Measurements from ENCODE around the gene PDE7B. TPM values are rescaled to one million over a fixed set of nuclear protein-coding genes. Genes with fewer than 3 reads are reported as not detected.

Gene PDE7B
- total and polyA plus RNA-seq, 2 donors (not counting 1 experiment from before 2014, with no cell fraction given): 7.9 to 21.5 TPM

DNA sequence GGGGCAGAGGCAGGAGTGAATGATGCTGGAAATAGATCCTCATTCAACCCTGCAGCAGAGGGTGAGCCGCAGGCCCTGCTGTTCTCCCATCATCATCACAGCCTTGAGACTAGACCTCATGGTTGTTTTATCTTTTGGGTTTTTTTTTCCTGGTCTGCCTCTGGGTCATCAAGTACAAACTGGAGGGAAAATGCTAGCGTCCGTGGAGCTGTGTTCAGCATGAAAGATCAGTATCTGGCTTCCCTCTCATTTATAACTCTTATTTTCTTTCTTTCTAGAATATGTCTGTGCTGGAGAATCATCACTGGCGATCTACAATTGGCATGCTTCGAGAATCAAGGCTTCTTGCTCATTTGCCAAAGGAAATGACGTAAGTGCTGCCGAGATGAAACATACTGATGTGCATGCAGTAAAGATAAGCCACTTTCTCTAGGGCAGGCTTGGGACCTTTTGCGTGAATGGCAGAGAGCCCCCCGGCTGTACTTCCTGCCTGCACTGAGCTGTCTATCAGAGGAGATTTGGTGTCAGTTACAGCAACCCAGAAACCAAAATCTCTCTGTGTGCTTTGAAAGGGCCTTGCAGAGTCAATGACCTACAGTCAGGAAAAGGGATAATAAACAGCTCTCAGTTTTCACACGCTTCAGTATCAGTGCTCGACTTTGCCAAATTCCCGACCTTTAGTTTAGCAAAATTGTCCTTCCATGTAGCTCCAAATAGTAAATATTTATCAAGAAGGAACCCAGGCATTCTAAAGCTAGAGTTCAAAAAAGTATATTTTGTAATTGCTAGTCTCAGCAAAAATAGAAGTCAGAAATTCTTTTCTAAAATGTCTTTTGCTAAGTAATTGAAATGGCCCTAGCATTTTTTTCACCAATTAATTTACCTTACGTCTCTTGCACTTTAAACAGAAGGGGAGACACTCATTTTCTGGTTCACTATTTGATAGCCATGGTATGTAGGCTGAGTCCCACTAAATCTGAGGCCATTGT is 322.3 kb downstream of the PDE7B start:
- Histone ChIP-seq H3K36me3 (ENCODE audit: control insufficient read depth, insufficient read depth, low read length) (no peaks in the 10 kb centered on the region), H3K27ac (ENCODE audit: insufficient read depth, low read length) (peak overlapping the region; percentile 58), H3K79me2 (ENCODE audit: control insufficient read depth, insufficient read depth, low read length) (no peaks in the 10 kb centered on the region), H4K20me1 (ENCODE audit: control insufficient read depth, extremely low read depth, insufficient read depth, low read length) (no peaks in the 10 kb centered on the region), H2AFZ (ENCODE audit: low read length) (peak overlapping the region; percentile 0), H3K4me3 (replicated peaks in 1 of 4; ENCODE audit: control extremely low read depth in 1 of 4, insufficient read depth in 1 of 4, low read depth in 3 of 4, low read length in 4 of 4) (no peak overlapping the region), H3K9ac (ENCODE audit: insufficient read depth, low read length) (no peak overlapping the region), H3K4me1 (ENCODE audit: control insufficient read depth, extremely low read depth, insufficient read depth, low read length) (no peaks in the 10 kb centered on the region), H3K4me2 (ENCODE audit: extremely low read depth, insufficient read depth, low read length) (peak overlapping the region; percentile 3), H3K27me3 (ENCODE audit: control insufficient read depth, insufficient read depth, low read length) (no peaks in the 10 kb centered on the region), H3K9me3 (ENCODE audit: control insufficient read depth, insufficient read depth, low read depth, low read length) (no peaks in the 10 kb centered on the region)
- no peak for TF ChIP-seq EZH2 (IDR thresholded peaks at IDR 0.05; ENCODE audit: low read length, missing control alignments)
- TF ChIP-seq, protein P1, sequence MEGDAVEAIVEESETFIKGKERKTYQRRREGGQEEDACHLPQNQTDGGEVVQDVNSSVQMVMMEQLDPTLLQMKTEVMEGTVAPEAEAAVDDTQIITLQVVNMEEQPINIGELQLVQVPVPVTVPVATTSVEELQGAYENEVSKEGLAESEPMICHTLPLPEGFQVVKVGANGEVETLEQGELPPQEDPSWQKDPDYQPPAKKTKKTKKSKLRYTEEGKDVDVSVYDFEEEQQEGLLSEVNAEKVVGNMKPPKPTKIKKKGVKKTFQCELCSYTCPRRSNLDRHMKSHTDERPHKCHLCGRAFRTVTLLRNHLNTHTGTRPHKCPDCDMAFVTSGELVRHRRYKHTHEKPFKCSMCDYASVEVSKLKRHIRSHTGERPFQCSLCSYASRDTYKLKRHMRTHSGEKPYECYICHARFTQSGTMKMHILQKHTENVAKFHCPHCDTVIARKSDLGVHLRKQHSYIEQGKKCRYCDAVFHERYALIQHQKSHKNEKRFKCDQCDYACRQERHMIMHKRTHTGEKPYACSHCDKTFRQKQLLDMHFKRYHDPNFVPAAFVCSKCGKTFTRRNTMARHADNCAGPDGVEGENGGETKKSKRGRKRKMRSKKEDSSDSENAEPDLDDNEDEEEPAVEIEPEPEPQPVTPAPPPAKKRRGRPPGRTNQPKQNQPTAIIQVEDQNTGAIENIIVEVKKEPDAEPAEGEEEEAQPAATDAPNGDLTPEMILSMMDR (conservative IDR thresholded peaks at IDR 0.05 in 1 of 2, IDR thresholded peaks at IDR 0.05 in 1 of 2; ENCODE audit: low read depth in 1 of 2, low read length in 2 of 2): no peak
- DNase-seq (ENCODE audit: low read depth in 2 of 2): peak; percentile 26 to 92

DNA sequence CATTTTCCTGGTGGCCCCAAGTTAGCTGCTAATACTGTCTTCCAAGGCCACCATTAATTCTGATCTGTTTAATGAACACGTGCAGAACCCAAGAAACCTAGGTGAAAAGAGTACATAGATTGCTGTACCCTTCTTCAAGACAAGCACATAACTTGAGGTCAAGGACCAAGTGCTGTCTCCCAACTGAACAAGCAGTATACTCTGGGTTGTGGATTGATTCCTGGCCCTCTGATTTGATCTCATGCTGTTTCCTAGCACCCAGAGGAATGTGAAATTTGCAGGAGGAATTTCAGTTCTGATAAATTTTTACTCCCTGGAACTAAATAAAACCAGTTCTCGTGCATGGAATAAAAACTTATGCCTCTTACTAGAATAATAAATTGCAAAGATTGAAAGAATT is 323.0 kb downstream of the PDE7B start:
- DNase-seq (ENCODE audit: low read depth in 2 of 2): no peak
- H3K9ac ChIP-seq (ENCODE audit: insufficient read depth, low read length): no peak overlapping the region
- H2AFZ ChIP-seq (ENCODE audit: low read length): no peak overlapping the region
- no peak for TF ChIP-seq EZH2 (IDR thresholded peaks at IDR 0.05; ENCODE audit: low read length, missing control alignments)
- TF ChIP-seq, protein P1 (conservative IDR thresholded peaks at IDR 0.05 in 1 of 2, IDR thresholded peaks at IDR 0.05 in 1 of 2; ENCODE audit: low read depth in 1 of 2, low read length in 2 of 2): no peak
- no peaks in the 10 kb centered on the region for H3K36me3 ChIP-seq (ENCODE audit: control insufficient read depth, insufficient read depth, low read length)
- no peak overlapping the region for H3K4me2 ChIP-seq (ENCODE audit: extremely low read depth, insufficient read depth, low read length)
- H3K9me3 ChIP-seq (ENCODE audit: control insufficient read depth, insufficient read depth, low read depth, low read length): no peaks in the 10 kb centered on the region
- H3K4me3 ChIP-seq (replicated peaks in 1 of 4; ENCODE audit: control extremely low read depth in 1 of 4, insufficient read depth in 1 of 4, low read depth in 3 of 4, low read length in 4 of 4): no peak overlapping the region
- no peak overlapping the region for H3K27ac ChIP-seq (ENCODE audit: insufficient read depth, low read length)
- H3K27me3 ChIP-seq (ENCODE audit: control insufficient read depth, insufficient read depth, low read length): no peaks in the 10 kb centered on the region
- H3K4me1 ChIP-seq (ENCODE audit: control insufficient read depth, extremely low read depth, insufficient read depth, low read length): no peaks in the 10 kb centered on the region
- no peaks in the 10 kb centered on the region for H3K79me2 ChIP-seq (ENCODE audit: control insufficient read depth, insufficient read depth, low read length)
- H4K20me1 ChIP-seq (ENCODE audit: control insufficient read depth, extremely low read depth, insufficient read depth, low read length): no peaks in the 10 kb centered on the region

GRCh38 chr6:136175873-136176272 is 324.4 kb downstream of the PDE7B start:
- H3K79me2 ChIP-seq (ENCODE audit: control insufficient read depth, insufficient read depth, low read length): no peaks in the 10 kb centered on the region
- H2AFZ ChIP-seq (ENCODE audit: low read length): no peak overlapping the region
- H3K4me1 ChIP-seq (ENCODE audit: control insufficient read depth, extremely low read depth, insufficient read depth, low read length): no peaks in the 10 kb centered on the region
- DNase-seq (ENCODE audit: low read depth in 2 of 2): no peak
- H3K36me3 ChIP-seq (ENCODE audit: control insufficient read depth, insufficient read depth, low read length): no peaks in the 10 kb centered on the region
- no peaks in the 10 kb centered on the region for H3K27me3 ChIP-seq (ENCODE audit: control insufficient read depth, insufficient read depth, low read length)
- H4K20me1 ChIP-seq (ENCODE audit: control insufficient read depth, extremely low read depth, insufficient read depth, low read length): no peaks in the 10 kb centered on the region
- no peak for TF ChIP-seq EZH2 (IDR thresholded peaks at IDR 0.05; ENCODE audit: low read length, missing control alignments)
- TF ChIP-seq, protein P1 (conservative IDR thresholded peaks at IDR 0.05 in 1 of 2, IDR thresholded peaks at IDR 0.05 in 1 of 2; ENCODE audit: low read depth in 1 of 2, low read length in 2 of 2): no peak
- H3K9me3 ChIP-seq (ENCODE audit: control insufficient read depth, insufficient read depth, low read depth, low read length): no peaks in the 10 kb centered on the region
- no peak overlapping the region for H3K4me3 ChIP-seq (replicated peaks in 1 of 4; ENCODE audit: control extremely low read depth in 1 of 4, insufficient read depth in 1 of 4, low read depth in 3 of 4, low read length in 4 of 4)
- H3K27ac ChIP-seq (ENCODE audit: insufficient read depth, low read length): no peak overlapping the region
- H3K4me2 ChIP-seq (ENCODE audit: extremely low read depth, insufficient read depth, low read length): no peak overlapping the region
- no peak overlapping the region for H3K9ac ChIP-seq (ENCODE audit: insufficient read depth, low read length)

Measured in fibroblast of lung (primary cell).